SK-N-SH (cell line): ENCODE results near the gene OR2L5.

Experiments used
- CTCF ChIP-seq: fragments of 200-600 bp; sonication (generic); IDR thresholded peaks from 2 replicates; pipeline ENCODE4 v1.6.1; 2017; ENCODE audit warnings: antibody characterized with exemption, mild to moderate bottlenecking, moderate library complexity
- EZH2phosphoT487 ChIP-seq: fragments of 200-600 bp; sonication (generic); IDR thresholded peaks from 2 replicates; pipeline ENCODE4 v1.6.1; 2017; ENCODE audit warnings: low read depth, mixed run types, mild to moderate bottlenecking, antibody characterized with exemption, moderate library complexity, borderline replicate concordance
- FOSL2 ChIP-seq: IDR thresholded peaks from 2 replicates; pipeline ENCODE4 v1.4.0; 2012; ENCODE audit warnings: low read depth, mild to moderate bottlenecking, moderate library complexity, borderline replicate concordance
- FOXJ3 ChIP-seq: sonication (generic); formaldehyde crosslinking; IDR thresholded peaks from 2 replicates; pipeline ENCODE4 v1.5.1; 2020; ENCODE audit warnings: mild to moderate bottlenecking, missing genetic modification reagents
- FOXM1 ChIP-seq: IDR thresholded peaks from 2 replicates; pipeline ENCODE4 v1.4.0; 2012; ENCODE audit warnings: low read depth, mild to moderate bottlenecking
- MEF2A ChIP-seq: IDR thresholded peaks from 2 replicates; pipeline ENCODE4 v1.4.0; 2012; ENCODE audit warnings: low read depth, borderline replicate concordance
- PBX3 ChIP-seq: IDR thresholded peaks from 2 replicates; pipeline ENCODE4; 2012
- POLR2AphosphoS5 ChIP-seq: IDR thresholded peaks from 2 replicates; pipeline ENCODE4 v1.6.1; 2012; ENCODE audit warnings: low read depth, low read length
- REST ChIP-seq: IDR thresholded peaks from 2 replicates; pipeline ENCODE4 v1.6.1; 2012; ENCODE audit warnings: mild to moderate bottlenecking, low read depth, low read length, moderate library complexity
- TAF1 ChIP-seq: IDR thresholded peaks from 2 replicates; pipeline ENCODE4 v1.6.1; 2012; ENCODE audit warnings: low read depth, mild to moderate bottlenecking, low read length, moderate library complexity, borderline replicate concordance
- ZBTB33 ChIP-seq: IDR thresholded peaks from 2 replicates; pipeline ENCODE4 v1.4.0; 2012; ENCODE audit warnings: low read depth, borderline replicate concordance

GRCh38 chr1:248046536-248046935 lies 33.1 kb downstream of the OR2L5 start, which contains the start of gene OR2L3:
- TF ChIP-seq POLR2AphosphoS5 (no peak), FOXM1 (no peak), FOXJ3 (CRISPR knock-in tag) (no peak), MEF2A (no peak), PBX3 (no peak), ZBTB33 (no peak), EZH2phosphoT487 (no peak), CTCF (no peak), FOSL2 (no peak), REST (no peak), TAF1 (no peak)
